Activated naive CD4-positive, alpha-beta T cell treated with anti-CD3 and anti-CD28 coated beads, Interleukin-2, amount 50 U/mL, for 16 hours (primary cell): ENCODE measurements around the gene GDI1.

ENCODE experiments used
- DNase-seq: peaks from one replicate; pipeline ENCODE4 v3.0.0-alpha.2; 2020

The GDI1 gene

DNA sequence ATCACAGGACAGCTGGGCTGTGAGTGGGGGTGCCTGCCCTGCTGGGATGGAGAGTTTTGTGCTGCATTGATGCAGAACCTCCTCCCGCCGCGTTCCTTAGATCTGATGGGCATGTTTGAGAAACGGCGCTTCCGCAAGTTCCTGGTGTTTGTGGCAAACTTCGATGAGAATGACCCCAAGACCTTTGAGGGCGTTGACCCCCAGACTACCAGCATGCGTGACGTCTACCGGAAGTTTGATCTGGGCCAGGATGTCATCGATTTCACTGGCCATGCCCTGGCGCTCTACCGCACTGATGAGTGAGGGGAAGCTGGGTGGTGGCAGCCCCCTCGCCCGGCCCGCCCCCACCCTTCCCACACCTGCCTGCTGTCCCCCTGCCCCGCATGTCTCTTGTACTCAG is 2.9 kb downstream of the GDI1 start:
- no peak for DNase-seq

DNA sequence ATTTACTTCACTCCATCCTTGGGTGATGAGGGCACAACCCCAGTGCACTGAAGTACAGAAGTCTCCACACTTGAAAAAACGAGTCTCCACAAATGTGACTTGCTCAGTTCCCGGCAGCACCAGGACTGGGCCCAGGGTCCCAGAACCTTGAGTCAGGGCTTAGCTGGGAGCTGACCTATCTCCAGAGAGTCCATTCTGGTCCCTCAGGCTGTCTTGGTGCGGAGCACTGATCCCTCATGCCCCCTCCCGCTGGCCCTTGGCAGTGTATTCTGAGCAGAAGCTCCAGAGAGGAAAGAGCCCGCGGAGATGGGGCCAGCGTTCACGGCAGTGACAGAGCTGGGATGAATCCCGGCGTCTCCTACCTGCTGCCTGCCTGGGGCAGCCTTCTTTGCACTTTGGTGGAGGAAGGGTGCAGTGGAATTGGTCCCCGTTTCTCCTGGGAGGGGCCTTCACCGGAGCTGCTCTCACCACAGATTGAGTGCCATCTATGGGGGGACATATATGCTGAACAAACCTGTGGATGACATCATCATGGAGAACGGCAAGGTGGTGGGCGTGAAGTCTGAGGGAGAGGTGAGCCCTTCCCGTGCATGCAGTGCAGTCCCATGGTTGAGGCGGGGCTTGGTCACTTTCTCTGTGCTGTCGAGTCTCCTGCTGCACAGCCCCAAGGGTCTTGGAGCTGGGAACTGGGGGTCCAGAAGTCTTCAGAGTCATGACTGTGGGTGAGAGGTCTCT is 3.8 kb downstream of the GDI1 start:
- DNase-seq: no peak

DNA sequence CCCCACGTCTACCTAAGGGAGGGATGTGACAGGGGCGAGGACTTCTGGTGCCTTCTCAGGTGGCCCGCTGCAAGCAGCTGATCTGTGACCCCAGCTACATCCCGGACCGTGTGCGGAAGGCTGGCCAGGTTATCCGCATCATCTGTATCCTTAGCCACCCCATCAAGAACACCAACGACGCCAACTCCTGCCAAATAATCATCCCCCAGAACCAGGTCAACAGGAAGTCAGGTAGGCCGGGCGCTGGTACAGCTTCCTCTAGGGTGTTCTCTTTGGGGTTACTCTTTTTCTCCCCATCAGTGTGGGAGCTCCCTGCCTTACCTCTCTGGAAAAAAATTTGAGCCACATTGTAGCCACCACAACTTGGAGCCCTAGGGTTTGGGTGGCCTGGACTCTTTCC is 4.6 kb downstream of the GDI1 start:
- DNase-seq: no peak

DNA sequence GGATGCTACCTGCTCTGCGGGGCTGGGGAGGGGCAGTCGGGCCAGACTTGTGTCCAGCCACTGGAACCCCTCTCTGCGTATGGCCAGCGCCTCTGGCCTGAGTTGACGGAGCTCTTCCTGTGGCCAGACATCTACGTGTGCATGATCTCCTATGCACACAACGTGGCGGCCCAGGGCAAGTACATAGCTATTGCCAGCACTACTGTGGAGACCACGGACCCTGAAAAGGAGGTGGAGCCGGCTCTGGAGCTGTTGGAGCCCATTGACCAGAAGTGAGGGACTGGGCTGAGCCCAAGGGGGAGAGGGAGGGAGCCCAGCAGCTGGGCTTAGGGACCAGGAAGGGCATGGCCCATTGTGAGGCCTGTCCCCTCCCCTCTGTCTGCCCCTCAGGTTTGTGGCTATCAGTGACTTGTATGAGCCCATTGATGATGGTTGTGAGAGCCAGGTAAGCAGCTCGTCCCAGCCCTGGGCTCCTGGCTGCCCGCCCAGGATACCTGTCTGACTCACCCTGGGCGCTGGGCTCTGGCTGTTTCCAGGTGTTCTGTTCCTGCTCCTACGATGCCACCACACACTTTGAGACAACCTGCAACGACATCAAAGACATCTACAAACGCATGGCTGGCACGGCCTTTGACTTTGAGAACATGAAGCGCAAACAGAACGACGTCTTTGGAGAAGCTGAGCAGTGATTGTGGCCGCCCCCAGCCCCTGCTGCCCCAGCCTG is 5.2 kb downstream of the GDI1 start:
- DNase-seq: no peak

DNA sequence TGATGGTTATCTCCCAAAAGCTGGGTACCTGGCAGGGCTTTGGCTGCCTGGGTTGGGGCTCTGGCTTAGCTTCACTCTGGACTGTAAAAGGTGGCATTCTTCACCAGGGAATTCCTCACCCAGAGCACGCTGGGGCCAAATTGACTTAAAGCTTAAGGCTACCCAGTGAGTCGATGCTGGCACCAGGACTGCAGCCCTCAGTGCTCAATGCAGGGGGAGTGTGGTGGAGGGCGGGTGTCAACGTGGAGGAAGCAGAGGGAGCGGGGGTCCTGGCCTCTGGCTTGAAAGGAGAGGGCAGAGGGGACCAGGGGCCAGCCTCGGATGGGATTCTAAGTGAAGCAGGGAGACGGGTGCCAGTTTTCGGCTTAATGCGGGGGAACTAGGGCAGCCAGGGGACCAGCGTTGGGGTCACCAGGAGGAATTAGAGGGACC is 6.5 kb downstream of the GDI1 start:
- no peak for DNase-seq

DNA sequence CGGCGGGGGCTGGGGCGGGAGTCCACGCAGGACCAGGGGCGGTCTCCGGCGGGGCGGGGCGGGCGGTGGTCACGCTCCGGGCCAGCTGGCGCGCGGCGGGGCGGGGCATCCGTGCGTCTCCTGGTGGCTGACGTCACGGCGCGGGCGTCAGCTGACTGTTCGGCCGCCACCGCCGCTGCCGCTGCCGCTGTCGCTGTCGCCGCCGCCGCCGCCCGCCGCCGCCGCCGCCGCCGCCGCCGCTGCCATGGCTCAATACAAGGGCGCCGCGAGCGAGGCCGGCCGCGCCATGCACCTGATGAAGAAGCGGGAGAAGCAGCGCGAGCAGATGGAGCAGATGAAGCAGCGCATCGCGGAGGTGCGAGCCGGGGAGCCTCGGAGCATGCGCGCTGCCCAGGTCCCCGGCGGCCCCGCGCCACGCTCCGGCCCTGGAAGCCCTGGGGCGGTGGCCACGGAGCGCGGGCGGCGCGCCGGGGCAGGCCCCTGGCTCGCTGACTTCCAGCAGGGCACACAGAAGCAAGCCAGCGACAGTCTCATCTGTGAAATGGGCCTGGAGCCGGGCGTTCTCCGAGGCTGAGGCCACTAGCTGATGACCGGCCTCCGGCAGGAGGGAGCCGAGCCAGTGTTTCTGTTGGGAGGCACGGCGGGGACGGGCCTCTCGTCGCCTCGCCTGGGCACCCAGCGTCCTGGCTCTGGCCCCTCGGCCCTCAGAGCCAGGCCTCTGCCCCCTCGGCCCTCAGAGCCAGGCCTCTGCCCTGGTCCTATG is 7.2 kb downstream of the GDI1 start, which contains the start of gene FAM50A:
TSS of gene FAM50A (plus strand) at position 150 of the 763 bp plus-strand sequence. CDS start at position 245, 95 bp downstream.
- DNase-seq: peak; percentile 72

DNA sequence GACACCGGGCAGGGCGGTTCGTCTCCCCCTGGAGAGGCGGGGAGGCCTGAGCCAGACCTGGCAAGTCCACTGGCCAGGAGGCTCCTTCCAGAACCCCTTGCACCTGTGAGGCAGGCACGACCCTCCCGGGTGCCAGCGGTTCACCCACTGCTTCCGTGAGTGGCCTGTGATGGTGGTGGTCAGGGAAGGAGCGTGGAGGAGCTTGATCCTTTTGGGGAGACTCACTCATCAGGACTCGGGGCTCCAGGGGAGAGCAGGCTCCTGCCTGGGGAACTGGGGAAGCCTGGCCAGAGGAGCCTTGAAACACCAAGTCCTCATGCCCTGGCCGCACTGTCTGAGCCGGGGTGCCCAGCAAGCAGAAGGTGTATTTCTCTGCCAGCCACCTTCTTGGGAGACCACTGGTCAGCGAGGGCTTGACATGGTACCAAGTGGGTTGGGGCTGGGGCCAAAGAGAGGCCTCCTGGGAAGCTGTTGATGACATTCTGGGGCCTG is 7.8 kb downstream of the GDI1 start:
- DNase-seq: no peak

DNA sequence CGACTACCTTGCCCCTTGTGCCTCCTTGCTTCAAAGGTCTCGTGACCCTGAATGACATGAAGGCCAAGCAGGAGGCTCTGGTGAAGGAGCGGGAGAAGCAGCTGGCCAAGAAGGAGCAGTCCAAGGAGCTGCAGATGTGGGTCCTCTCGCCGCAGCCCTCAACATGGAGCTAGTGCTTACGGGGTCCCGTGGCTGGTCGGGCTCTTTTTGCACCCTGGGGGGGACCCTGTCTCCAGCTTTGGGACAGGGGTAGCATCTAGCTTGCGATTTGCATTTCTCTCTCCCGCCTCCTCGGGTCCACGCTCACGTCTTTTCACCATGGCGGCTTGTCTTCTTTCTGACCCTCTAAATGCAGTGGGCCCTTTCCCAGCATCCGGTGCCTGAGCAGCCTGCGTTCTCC is 8.8 kb downstream of the GDI1 start:
- DNase-seq: no peak

DNA sequence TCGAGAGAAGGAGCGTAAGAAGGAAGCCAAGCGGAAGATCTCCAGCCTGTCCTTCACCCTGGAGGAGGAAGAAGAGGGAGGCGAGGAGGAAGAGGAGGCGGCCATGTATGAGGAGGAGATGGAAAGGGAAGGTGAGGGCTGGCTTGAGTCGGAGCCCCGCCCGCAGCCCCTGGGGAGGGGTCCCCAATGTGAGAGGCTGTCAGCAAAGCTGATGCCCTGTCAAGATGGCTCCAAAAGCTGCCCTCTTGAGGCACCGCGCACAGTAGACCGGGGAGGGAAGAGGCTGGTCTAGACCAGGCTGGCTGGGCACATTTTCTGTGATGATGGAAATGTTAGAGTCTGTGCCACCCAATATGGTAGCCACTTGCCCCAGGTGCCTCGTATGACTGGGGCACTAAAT is 9.5 kb downstream of the GDI1 start:
- no peak for DNase-seq

DNA sequence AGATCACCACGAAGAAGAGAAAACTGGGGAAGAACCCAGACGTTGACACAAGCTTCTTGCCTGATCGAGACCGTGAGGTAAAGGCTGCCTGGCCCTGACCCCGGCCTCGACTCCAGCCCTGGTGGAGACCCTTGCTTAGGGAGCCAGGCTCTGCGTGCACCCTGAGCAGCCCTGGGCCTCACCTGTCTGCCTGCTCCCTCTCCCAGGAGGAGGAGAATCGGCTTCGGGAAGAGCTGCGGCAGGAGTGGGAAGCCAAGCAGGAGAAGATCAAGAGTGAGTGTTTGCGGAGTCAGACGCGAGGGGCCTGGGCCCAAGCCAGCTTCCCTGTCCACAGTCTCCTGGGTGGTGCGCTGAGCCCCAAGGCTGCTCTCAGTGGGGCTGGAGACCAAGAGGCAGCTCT is 11.5 kb downstream of the GDI1 start:
- no peak for DNase-seq

DNA sequence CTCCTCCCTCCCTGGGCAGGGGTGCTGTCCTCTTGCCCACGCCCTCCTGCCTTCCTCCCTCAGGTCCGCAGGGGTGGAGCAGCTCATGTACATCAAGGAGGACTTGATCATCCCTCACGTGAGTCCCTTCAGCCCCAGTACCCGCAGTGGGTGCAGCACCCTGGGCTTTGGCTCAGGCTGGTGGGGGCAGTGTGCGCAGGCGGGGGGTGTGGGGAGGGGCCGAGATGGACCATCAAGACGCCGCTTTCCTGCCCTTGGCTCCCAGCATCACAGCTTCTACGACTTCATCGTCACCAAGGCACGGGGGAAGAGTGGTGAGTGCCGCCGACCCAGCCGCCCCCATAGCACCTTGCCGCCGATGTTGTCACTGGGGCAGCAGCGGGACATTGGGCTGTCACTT is 12.7 kb downstream of the GDI1 start:
- DNase-seq: no peak

DNA sequence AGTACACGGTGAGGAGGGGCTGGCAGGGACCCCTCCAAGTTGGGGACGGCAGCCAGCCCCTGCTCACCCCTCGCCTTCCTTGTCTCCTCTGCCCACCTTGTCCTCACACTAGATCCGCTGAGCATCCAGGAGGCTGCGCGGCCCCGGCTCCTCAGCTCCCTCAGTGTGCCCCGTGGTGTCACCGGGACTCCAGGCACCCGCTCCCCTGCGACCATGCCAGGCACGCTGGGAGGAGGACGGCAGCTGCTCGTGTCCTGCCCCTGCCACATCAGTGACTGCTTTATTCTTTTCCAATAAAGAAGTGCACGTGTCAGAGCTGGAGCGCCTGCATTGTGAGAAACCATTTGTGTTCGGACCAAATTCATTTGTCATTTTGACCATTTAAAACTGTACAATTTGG is 13.4 kb downstream of the GDI1 start:
- no peak for DNase-seq

DNA sequence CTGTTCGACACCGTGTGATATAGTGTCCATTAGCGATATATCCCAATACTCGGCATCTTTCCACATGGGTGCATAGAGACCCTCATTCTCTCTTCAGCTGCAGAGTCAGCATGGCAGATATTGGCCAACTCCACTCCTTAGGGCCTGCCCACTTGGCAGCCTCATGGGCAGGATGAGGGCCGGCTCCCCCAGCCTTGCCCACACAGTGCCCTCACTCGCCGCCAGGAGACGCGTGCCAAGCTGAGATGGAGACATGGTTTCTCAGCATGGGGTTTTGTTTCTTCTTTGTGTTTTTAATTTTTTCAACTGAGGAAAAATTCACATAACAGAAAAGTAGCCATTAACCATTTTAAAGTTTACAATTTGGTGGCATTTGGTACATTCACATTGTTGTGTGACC is 15.9 kb downstream of the GDI1 start:
- no peak for DNase-seq

DNA sequence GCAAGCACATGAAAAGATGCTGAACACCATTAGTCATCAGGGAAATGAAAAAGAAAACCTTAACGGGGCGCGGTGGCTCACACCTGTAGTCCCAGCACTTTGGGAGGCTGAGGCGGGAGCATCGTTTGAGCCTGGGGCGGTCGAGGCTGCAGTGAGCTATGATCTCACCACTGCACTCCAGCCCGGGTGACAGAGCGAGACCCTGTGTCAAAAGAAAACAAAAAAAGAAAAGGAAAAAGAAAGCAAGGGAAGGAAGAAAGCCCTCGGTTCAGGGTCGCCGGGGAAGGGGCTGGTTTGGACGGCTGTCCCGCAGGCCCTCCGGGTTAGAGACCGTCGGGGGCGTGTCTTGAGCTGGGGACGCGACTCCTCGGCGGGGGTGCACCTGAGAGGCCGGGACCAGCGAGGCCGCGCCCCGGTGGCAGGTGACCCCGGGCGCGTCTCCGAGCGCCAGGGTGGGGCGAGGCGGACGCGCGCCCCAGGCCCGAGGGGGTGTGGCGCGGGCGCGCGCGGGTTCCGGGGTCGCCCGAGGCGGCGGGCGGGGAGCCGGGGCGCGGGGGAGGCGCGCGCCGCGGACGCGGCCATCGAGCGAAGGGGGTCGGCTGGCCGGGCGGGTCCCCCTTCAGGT is 20.6 kb downstream of the GDI1 start:
- DNase-seq: peak; percentile 51

DNA sequence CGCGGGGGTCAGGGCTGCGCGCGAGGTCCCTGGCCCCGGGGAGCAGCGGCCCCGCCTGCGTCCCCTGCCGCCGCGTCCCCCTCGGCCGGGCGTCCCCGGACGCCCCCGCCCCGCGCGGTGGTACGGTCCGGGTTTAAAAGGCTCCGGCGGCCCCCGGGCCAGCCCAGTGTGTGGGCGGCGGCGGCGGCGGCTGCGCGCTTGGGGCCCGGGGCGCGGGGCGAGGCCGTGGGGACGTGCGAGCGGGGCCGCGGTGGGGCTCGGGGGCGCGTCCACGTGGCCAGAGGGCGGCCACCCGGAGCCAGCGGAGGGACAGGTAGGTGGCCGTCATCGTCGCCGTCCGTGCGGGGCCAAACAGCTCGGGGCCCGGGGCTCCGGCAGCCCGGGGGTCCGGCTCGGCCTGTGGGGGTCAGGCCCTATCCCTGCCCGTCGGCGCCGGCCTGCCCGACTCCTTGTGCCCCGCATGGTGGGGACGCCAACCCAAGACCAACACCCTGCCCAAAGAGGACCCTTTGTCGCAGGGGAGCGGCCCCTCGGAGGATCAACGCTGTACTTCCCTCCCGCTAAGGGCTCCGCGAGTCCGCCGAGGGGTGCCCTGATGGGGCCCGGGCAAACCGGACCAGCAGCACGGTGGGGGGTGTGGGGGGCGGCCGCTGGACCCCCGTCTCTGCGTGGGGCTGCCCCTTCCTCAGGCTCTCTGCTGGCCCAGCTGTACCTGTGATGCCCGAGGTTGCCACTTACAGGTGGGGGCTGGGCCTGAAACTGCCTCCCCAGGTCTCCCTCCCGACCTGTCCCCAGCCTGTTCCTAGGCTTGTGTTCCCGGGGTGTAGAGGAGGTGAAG is 21.4 kb downstream of the GDI1 start, which contains the start of gene PLXNA3:
TSS of gene PLXNA3 (plus strand) at position 166 of the 838 bp plus-strand sequence. CDS start 1,903 bp downstream, outside the sequence.
- DNase-seq: peak; percentile 69

DNA sequence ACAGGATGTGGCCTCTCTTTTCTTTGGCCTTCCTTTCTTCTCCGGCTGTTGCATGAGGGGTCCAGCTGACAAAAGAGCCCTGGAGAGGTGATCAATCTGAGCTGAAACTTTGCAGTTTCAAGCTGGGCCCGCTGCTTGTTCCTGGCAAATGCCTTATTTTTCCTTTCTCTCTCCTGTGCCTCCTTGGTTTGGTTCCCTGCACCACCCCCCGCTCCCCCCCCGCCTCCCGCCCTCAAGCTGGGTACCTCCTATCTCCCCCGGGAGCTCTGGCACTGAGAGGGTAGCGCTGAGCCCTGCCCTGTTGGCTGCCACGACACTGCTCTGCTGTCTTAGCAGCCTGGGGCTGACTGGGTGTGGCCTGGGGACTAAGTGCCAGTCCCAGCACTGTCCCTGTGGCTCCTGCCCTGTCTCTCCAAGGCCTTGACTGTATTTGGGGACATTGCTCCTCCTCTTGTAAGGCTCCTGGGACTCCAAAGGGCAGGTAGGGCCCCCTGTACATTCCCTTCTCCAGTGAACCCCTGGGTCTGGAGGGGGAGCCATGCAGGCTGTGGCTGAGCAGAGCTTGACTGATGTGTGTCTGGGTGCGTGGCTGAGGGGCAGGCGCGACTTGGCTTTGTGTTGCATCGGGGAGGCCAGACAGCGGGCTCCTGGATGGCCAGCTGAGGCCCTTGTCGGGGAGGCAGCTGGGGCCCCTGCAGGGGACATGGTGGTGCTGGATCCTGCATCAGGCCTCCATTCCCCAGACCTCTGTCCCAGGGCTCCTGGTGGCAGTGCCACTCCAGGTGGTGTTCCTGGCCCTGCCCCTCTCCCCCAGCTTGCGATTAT is 22.2 kb downstream of the GDI1 start:
- DNase-seq: no peak

DNA sequence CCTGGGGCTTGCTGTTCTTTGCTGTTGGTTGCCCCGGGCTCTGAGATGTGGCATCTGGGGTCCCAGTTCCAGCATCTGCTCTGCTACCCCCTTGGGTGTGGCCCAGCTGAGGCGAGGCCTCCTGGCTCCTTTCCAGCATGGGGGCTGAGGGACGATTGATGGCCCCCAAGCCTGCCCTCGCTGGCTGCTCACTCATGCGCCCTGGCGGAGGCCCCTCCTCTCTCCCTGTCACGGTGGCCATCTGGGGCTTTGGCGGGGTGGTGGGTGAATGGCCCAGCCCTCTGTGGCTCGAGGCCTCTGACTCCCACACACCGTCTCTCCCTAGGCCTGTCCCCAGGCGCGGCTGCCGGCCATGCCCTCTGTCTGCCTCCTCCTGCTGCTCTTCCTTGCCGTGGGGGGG is 22.9 kb downstream of the GDI1 start:
- no peak for DNase-seq

DNA sequence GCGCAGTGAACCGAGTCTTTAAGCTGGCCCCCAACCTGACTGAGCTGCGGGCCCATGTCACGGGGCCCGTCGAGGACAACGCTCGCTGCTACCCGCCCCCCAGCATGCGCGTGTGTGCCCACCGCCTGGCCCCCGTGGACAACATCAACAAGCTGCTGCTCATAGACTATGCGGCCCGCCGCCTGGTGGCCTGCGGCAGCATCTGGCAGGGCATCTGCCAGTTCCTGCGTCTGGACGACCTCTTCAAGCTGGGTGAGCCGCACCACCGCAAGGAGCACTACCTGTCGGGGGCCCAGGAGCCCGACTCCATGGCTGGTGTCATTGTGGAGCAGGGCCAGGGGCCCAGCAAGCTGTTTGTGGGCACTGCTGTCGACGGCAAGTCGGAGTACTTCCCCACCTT is 23.4 kb downstream of the GDI1 start:
- no peak for DNase-seq

DNA sequence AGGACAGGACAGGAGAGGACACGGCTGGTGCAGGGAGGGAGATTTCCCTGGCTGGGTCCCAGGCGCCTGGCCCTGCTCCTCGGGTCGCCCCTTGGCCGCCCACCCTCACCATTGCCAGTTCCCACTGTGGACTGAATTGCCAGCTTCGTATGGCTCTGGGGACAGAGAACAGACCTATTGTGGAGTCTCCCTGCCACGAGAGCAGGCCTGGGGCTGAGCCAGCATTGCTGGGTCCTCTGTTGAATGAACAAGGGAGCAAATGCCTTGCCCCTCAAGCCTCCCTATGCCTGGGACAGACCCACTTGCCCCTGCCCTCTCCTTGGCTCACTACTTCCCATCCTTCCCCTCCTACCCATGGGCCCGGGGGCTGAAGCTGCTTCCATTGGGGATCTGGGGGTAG is 25.4 kb downstream of the GDI1 start:
- DNase-seq: no peak

DNA sequence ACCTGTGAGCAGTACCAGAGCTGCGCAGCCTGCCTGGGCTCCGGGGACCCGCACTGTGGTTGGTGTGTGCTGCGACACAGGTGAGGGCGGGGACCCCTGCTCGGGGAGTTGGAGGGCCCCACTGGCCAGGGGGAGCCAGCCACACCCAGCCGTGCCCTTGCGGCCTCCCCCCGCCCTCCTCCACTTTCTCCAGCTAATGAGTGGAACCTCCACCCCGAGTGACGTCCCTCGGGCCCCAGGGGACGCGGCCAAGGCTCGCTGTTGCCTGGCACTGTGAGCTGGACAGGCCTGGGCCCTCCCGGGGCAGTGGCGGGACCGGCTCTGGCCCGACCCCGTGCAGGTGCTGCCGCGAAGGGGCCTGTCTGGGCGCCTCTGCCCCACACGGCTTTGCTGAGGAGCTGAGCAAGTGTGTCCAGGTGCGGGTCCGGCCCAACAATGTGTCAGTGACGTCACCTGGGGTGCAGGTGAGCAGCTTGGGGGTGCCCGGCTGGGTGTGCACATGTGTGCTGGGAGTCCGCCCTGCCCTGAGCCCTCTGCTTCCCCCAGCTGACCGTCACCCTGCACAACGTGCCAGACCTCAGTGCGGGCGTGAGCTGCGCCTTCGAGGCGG is 26.8 kb downstream of the GDI1 start:
- no peak for DNase-seq
